ENCODE measurements around the gene GGT6.

DNA sequence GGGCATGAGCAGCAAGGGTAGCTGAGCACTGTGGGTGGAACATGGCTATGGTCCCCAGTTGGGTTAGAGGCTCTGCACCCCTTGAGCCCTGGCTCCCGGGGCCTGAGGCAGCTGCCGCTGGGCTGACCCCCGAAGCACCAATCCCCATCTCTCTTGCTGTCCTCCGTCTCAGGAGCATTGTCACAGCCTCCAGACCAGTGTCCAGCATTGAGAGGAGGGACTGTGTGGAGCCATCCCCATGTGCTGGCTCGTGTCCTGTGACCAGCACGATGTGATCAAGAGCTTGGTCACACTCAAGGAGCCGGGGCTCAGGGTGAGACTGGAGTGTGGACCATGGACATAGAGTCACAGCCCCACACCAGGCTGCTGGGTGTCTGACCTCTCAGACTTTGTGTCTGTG is 26.8 kb upstream of the GGT6 start:
- TF ChIP-seq CTCF (conservative IDR thresholded peaks at IDR 0.05; ENCODE audit: low read depth, low read length) (no peak), EZH2 (IDR thresholded peaks at IDR 0.05; ENCODE audit: low read length, unreplicated experiment) (no peak), EZH2phosphoT487 (IDR thresholded peaks at IDR 0.05; ENCODE audit: borderline replicate concordance, low read length) (no peak)

Measured in PC-3 (cell line).